ENCODE measurements around the gene CACYBP.

GRCh38 chr1:174975764-174976163 is 24.0 kb upstream of the CACYBP start:
- no peak for TF ChIP-seq CTCF (IDR thresholded peaks at IDR 0.05; ENCODE audit: insufficient read depth, low read length, poor library complexity, severe bottlenecking)
- TF ChIP-seq EZH2phosphoT487 (conservative IDR thresholded peaks at IDR 0.05; ENCODE audit: low read length), result no peak
